ENCODE results near the gene ARL5C.

ARL5C gene

DNA sequence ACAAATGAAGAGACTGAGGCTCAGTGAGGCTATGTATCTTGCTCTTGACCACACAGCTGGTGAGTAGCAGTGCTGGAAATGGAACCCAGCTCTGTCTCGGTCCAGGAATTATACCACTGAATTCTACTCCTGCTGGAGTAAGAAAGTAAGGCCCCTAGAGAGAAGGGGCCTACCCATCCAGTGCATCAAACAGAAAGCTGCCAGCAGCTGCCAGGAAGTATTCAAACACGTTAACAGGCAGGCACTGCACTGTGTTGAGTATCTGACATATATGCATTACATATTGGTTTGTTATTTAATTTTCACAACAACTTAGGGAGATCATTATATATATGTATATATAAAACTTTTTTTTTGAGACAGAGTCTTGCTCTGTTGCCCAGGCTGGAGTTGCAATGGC is 4.0 kb downstream of the ARL5C start:
- Histone ChIP-seq H3K79me2 (ENCODE audit: low read length) (no peaks in the 10 kb centered on the region), H3K9me3 (ENCODE audit: insufficient read depth, low read length) (no peaks in the 10 kb centered on the region), H3K9ac (ENCODE audit: low read length) (no peak overlapping the region), H3K4me1 (ENCODE audit: low read length) (no peaks in the 10 kb centered on the region), H3K27me3 (ENCODE audit: low read depth, low read length) (no peaks in the 10 kb centered on the region; the same call in 1 of the 2 replicates), H2AFZ (ENCODE audit: low read depth, low read length) (no peak overlapping the region), H3K36me3 (replicated peaks; ENCODE audit: low read depth, low read length) (no peaks in the 10 kb centered on the region), H4K20me1 (ENCODE audit: insufficient read depth, low read length) (no peaks in the 10 kb centered on the region), H3K4me2 (ENCODE audit: low read length) (no peak overlapping the region), H3K4me3 (ENCODE audit: low read length) (no peak overlapping the region), H3K27ac (ENCODE audit: low read length) (no peak overlapping the region)
- TF ChIP-seq EZH2phosphoT487 (IDR thresholded peaks at IDR 0.05; ENCODE audit: low read depth), result no peak
- TF ChIP-seq, protein P1, sequence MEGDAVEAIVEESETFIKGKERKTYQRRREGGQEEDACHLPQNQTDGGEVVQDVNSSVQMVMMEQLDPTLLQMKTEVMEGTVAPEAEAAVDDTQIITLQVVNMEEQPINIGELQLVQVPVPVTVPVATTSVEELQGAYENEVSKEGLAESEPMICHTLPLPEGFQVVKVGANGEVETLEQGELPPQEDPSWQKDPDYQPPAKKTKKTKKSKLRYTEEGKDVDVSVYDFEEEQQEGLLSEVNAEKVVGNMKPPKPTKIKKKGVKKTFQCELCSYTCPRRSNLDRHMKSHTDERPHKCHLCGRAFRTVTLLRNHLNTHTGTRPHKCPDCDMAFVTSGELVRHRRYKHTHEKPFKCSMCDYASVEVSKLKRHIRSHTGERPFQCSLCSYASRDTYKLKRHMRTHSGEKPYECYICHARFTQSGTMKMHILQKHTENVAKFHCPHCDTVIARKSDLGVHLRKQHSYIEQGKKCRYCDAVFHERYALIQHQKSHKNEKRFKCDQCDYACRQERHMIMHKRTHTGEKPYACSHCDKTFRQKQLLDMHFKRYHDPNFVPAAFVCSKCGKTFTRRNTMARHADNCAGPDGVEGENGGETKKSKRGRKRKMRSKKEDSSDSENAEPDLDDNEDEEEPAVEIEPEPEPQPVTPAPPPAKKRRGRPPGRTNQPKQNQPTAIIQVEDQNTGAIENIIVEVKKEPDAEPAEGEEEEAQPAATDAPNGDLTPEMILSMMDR (IDR thresholded peaks at IDR 0.05; ENCODE audit: low read depth, low read length), result no peak

DNA sequence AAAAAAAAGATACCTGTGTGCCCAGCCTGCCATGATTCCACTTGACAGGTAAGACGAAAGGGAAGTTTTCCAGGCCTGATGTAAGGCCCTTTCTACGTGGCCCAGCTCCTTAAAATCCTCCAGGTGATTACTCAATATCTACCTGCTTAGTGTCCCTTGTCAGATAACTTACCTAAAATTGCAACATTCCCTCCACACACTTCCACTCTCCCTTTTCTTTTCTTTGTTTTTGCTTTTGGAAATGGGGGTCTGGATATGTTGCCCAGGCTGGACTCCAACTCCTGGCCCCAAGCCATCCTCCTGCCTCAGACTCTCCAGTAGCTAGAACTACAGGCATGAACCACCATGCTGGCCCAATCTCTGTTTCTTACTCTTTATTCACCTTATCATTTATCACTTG is 7.3 kb downstream of the ARL5C start:
- Histone ChIP-seq H3K9ac (ENCODE audit: low read length) (no peak overlapping the region), H2AFZ (ENCODE audit: low read depth, low read length) (no peak overlapping the region), H3K79me2 (ENCODE audit: low read length) (no peaks in the 10 kb centered on the region), H3K27ac (ENCODE audit: low read length) (no peak overlapping the region), H3K4me1 (ENCODE audit: low read length) (peaks cover 3% of the 10 kb centered on the region; the same call in 1 of the 2 replicates), H3K27me3 (ENCODE audit: low read depth, low read length) (peaks cover 4% of the 10 kb centered on the region; the same call in 1 of the 2 replicates), H3K36me3 (replicated peaks; ENCODE audit: low read depth, low read length) (no peaks in the 10 kb centered on the region), H4K20me1 (ENCODE audit: insufficient read depth, low read length) (no peaks in the 10 kb centered on the region), H3K4me2 (ENCODE audit: low read length) (no peak overlapping the region), H3K4me3 (ENCODE audit: low read length) (no peak overlapping the region), H3K9me3 (ENCODE audit: insufficient read depth, low read length) (no peaks in the 10 kb centered on the region)
- TF ChIP-seq, protein P1 (IDR thresholded peaks at IDR 0.05; ENCODE audit: low read depth, low read length), result no peak
- TF ChIP-seq EZH2phosphoT487 (IDR thresholded peaks at IDR 0.05; ENCODE audit: low read depth), result no peak

DNA sequence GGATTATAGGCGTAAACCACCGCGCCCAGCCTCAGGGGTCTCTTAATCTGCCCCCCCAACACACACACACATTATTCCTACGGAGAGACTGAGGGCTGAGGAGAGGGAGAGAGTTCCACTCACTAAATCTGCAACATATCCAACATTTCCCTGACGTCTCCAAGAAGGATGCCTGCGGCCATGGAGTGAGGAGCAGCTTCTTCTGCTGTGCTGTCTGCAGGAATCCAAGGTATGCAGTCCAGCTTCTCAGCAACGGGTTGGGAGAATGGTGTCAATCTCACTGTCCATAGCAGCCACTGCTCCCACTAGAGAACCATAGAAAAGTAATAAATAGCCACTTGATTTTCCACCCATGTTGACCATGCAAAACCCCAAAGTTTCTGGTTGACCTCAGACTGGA is 9.5 kb downstream of the ARL5C start:
- Histone ChIP-seq H3K4me3 (ENCODE audit: low read length) (no peak overlapping the region), H3K27me3 (ENCODE audit: low read depth, low read length) (peaks cover 8% of the 10 kb centered on the region; the same call in 1 of the 2 replicates), H3K9ac (ENCODE audit: low read length) (no peak overlapping the region), H3K36me3 (replicated peaks; ENCODE audit: low read depth, low read length) (no peaks in the 10 kb centered on the region), H4K20me1 (ENCODE audit: insufficient read depth, low read length) (no peaks in the 10 kb centered on the region), H3K9me3 (ENCODE audit: insufficient read depth, low read length) (no peaks in the 10 kb centered on the region), H3K79me2 (ENCODE audit: low read length) (no peaks in the 10 kb centered on the region), H3K4me2 (ENCODE audit: low read length) (no peak overlapping the region), H3K27ac (ENCODE audit: low read length) (no peak overlapping the region), H2AFZ (ENCODE audit: low read depth, low read length) (no peak overlapping the region), H3K4me1 (ENCODE audit: low read length) (peaks cover 11% of the 10 kb centered on the region)
- TF ChIP-seq EZH2phosphoT487 (IDR thresholded peaks at IDR 0.05; ENCODE audit: low read depth), result no peak
- TF ChIP-seq, protein P1 (IDR thresholded peaks at IDR 0.05; ENCODE audit: low read depth, low read length), result no peak

DNA sequence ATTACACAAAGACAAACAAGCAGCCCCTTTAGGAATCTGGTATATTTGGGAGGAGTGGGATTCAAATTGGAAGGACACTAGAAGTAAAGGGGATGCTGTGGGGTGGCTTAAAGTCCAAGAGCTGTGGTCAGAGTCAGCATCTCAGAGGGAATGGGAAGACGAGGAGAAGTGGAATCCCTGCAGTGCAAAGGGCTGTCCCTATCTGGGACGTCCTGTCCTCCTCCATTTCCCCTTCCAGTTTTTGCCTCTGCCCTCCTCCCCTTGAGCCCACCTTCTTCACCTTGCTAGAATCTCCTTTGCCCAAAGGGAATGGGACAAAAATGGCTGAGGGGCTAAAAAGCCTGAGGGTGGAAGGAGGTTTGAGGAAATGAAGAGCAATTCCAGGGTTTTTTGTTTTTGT is 10.3 kb downstream of the ARL5C start:
- H3K4me1 ChIP-seq (ENCODE audit: low read length), result peaks cover 15% of the 10 kb centered on the region
- H3K36me3 ChIP-seq (replicated peaks; ENCODE audit: low read depth, low read length), result no peaks in the 10 kb centered on the region
- H3K27ac ChIP-seq (ENCODE audit: low read length), result no peak overlapping the region
- no peak overlapping the region for H2AFZ ChIP-seq (ENCODE audit: low read depth, low read length)
- H4K20me1 ChIP-seq (ENCODE audit: insufficient read depth, low read length), result no peaks in the 10 kb centered on the region
- H3K9me3 ChIP-seq (ENCODE audit: insufficient read depth, low read length), result no peaks in the 10 kb centered on the region
- TF ChIP-seq, protein P1 (IDR thresholded peaks at IDR 0.05; ENCODE audit: low read depth, low read length), result no peak
- no peak for TF ChIP-seq EZH2phosphoT487 (IDR thresholded peaks at IDR 0.05; ENCODE audit: low read depth)
- H3K27me3 ChIP-seq (ENCODE audit: low read depth, low read length), result peaks cover 14% of the 10 kb centered on the region
- no peak overlapping the region for H3K9ac ChIP-seq (ENCODE audit: low read length)
- H3K79me2 ChIP-seq (ENCODE audit: low read length), result no peaks in the 10 kb centered on the region
- peak overlapping the region; percentile 55; the same call in 1 of the 2 replicates for H3K4me2 ChIP-seq (ENCODE audit: low read length)
- H3K4me3 ChIP-seq (ENCODE audit: low read length), result no peak overlapping the region

Data from OCI-LY3 (cell line).